ENCODE measurements around the gene HERC4. TPM values are rescaled to one million over a fixed set of nuclear protein-coding genes. Genes with fewer than 3 reads are reported as not detected.
"Not testable (repeated sequence)": the region's sequence is repeated elsewhere in the genome, so short reads cannot be mapped to it uniquely, and the experiment has no call there.

Gene HERC4
- total RNA-seq, 1 experiment from 2014 or later = 29.2 TPM

- DNase-seq (ENCODE audit: low read depth) = no peak
Observed at GRCh38 chr10:68047554-68048327, 27.3 kb downstream of the HERC4 start.

GRCh38 chr10:68047122-68047521 is 28.0 kb downstream of the HERC4 start:
- DNase-seq (ENCODE audit: low read depth) = no peak

- DNase-seq (ENCODE audit: low read depth) = no peak
Observed at GRCh38 chr10:68046642-68047041, 28.4 kb downstream of the HERC4 start.

- no peak for DNase-seq (ENCODE audit: low read depth)
Observed at GRCh38 chr10:68043030-68043429, 32.1 kb downstream of the HERC4 start.

- DNase-seq (ENCODE audit: low read depth) = no peak
Observed at GRCh38 chr10:68032113-68032512, 43.0 kb downstream of the HERC4 start.

- no peak for DNase-seq (ENCODE audit: low read depth)
Observed at GRCh38 chr10:68027429-68027828, 47.7 kb downstream of the HERC4 start.

- DNase-seq (ENCODE audit: low read depth) = no peak
Observed at GRCh38 chr10:68023292-68023691, 51.8 kb downstream of the HERC4 start.

GRCh38 chr10:68022324-68022723 is 52.8 kb downstream of the HERC4 start:
- DNase-seq (ENCODE audit: low read depth) = not testable (repeated sequence)

GRCh38 chr10:68016519-68016918 is 58.6 kb downstream of the HERC4 start:
- not testable (repeated sequence) for DNase-seq (ENCODE audit: low read depth)

GRCh38 chr10:68010426-68010940 is 64.6 kb downstream of the HERC4 start:
- DNase-seq (ENCODE audit: low read depth) = no peak

GRCh38 chr10:68007356-68007755 is 67.7 kb downstream of the HERC4 start:
- DNase-seq (ENCODE audit: low read depth) = no peak

- no peak for DNase-seq (ENCODE audit: low read depth)
Observed at GRCh38 chr10:68001539-68001938, 73.5 kb downstream of the HERC4 start.

GRCh38 chr10:68001000-68001399 is 74.1 kb downstream of the HERC4 start:
- DNase-seq (ENCODE audit: low read depth) = no peak

- no peak for DNase-seq (ENCODE audit: low read depth)
Observed at GRCh38 chr10:67990093-67990492, 85.0 kb downstream of the HERC4 start.

GRCh38 chr10:67988606-67989005 is 86.5 kb downstream of the HERC4 start:
- DNase-seq (ENCODE audit: low read depth) = no peak

GRCh38 chr10:67982603-67983002 is 92.5 kb downstream of the HERC4 start:
- DNase-seq (ENCODE audit: low read depth) = not testable (repeated sequence)

- no peak for DNase-seq (ENCODE audit: low read depth)
Observed at GRCh38 chr10:67978749-67979148, 96.3 kb downstream of the HERC4 start.

- DNase-seq (ENCODE audit: low read depth) = no peak
Observed at GRCh38 chr10:67977251-67977650, 97.8 kb downstream of the HERC4 start.

- no peak for DNase-seq (ENCODE audit: low read depth)
Observed at GRCh38 chr10:67976292-67977245, 98.5 kb downstream of the HERC4 start.

GRCh38 chr10:67975871-67976270 is 99.2 kb downstream of the HERC4 start:
- DNase-seq (ENCODE audit: low read depth) = no peak

- DNase-seq (ENCODE audit: low read depth) = no peak
Observed at GRCh38 chr10:67971311-67971710, 103.8 kb downstream of the HERC4 start.

GRCh38 chr10:67969875-67970274 is 105.2 kb downstream of the HERC4 start:
- DNase-seq (ENCODE audit: low read depth) = no peak
